Tibial nerve (tissue), 4 donors: ENCODE measurements around the gene RNF26. TPM values are rescaled to one million over a fixed set of nuclear protein-coding genes. Genes with fewer than 3 reads are reported as not detected.

Experiments used
- DNase-seq, 2 donors: peaks; one replicate each; pipeline ENCODE4 v3.0.0-alpha.2; 2019; ENCODE audit warnings: low spot score in 2 of 2
- H3K27ac ChIP-seq, 4 donors: fragments of 200-600 bp; sonication (generic) in 3 of 4; one replicate each; pipeline ENCODE4 v1.5.1; 2017 to 2019; ENCODE audit warnings: mild to moderate bottlenecking in 1 of 4
- H3K27me3 ChIP-seq, 2 donors: fragments of 200-600 bp; sonication (generic) in 1 of 2; one replicate each; pipeline versions ENCODE4 v1.5.1 to v1.6.0; 2017 to 2019
- H3K36me3 ChIP-seq, 3 donors: fragments of 200-600 bp; sonication (generic); one replicate each; pipeline ENCODE4 v1.5.1; 2018 to 2019
- H3K4me1 ChIP-seq, 4 donors: fragments of 200-600 bp; sonication (generic) in 3 of 4; one replicate each; pipeline ENCODE4 v1.5.1; 2017 to 2019
- H3K4me3 ChIP-seq, 4 donors: fragments of 200-600 bp; sonication (generic) in 3 of 4; one replicate each; pipeline ENCODE4 v1.5.1; 2017 to 2019; ENCODE audit warnings: mild to moderate bottlenecking in 1 of 4, moderate library complexity in 1 of 4
- H3K9me3 ChIP-seq, 4 donors: fragments of 200-600 bp; sonication (generic) in 3 of 4; one replicate each; pipeline ENCODE4 v1.5.1; 2017 to 2019
- CTCF ChIP-seq, 5 experiments: fragments of 200-600 bp in 3 of 5; fragments of 450-650 bp in 2 of 5; sonication (generic) in 3 of 5; IDR thresholded peaks; one replicate each; pipeline ENCODE4 v1.5.1; 2016 to 2019; ENCODE audit warnings: antibody characterized with exemption in 5 of 5, mild to moderate bottlenecking in 3 of 5, moderate library complexity in 2 of 5
- EP300 ChIP-seq, 2 donors: sonication (generic); formaldehyde crosslinking; IDR thresholded peaks; one replicate each; pipeline ENCODE4 v1.6.1; 2017; ENCODE audit warnings: antibody characterized with exemption in 2 of 2, mild to moderate bottlenecking in 1 of 2
- POLR2A ChIP-seq, 2 donors: fragments of 450-650 bp; IDR thresholded peaks; one replicate each; pipeline ENCODE4 v1.6.1; 2017; ENCODE audit warnings: antibody characterized with exemption in 2 of 2, mild to moderate bottlenecking in 2 of 2, moderate library complexity in 2 of 2
- WGBS, 2 donors: methylation state at CpG; one replicate each; pipeline ENCODE4 v1.1.5; 2018; 5-methylcytosine and 5-hydroxymethylcytosine counted together
- total RNA-seq, 4 donors: library from RNA; depleted of rRNA; stranded (reverse); fragments of >200 nt; gene quantifications; one replicate each; pipeline ENCODE4 v1.1.0, GENCODE V29; 2016

Gene RNF26
- total RNA-seq, 4 donors from 2014 or later, result 13.8 to 19.2 (median 15.9) TPM

- Histone ChIP-seq H3K36me3 (no peaks in the 10 kb centered on the region), H3K4me1 (peaks cover 0 to 76% (median 40%) of the 10 kb centered on the region in 4 donors), H3K4me3 (peak overlapping the region in 3 of 4 donors; percentile 3 to 36 (median 16)), H3K27me3 (no peaks in the 10 kb centered on the region), H3K9me3 (no peaks in the 10 kb centered on the region), H3K27ac (peak overlapping the region; percentile 82 to 97 (median 94))
- peak in 1 of 5 experiments; percentile 11 for TF ChIP-seq CTCF (IDR thresholded peaks at IDR 0.05)
- peak in 1 of 2 donors; percentile 33 for TF ChIP-seq POLR2A (IDR thresholded peaks at IDR 0.05)
- TF ChIP-seq EP300 (IDR thresholded peaks at IDR 0.05), result peak; percentile 71 to 77
- WGBS, 2 donors, result 21 to 35% methylated on average over 12 to 14 of the region's 14 CpGs
- peak; percentile 63 to 66 for DNase-seq
These were observed 41.2 kb downstream of the RNF26 start for GRCh38 chr11:119375337-119376196.

- DNase-seq, result peak in 1 of 2 donors; percentile 4
- Histone ChIP-seq H3K27ac (peak overlapping the region; percentile 82 to 97 (median 94)), H3K9me3 (no peaks in the 10 kb centered on the region), H3K36me3 (no peaks in the 10 kb centered on the region), H3K27me3 (no peaks in the 10 kb centered on the region), H3K4me3 (peak overlapping the region in 3 of 4 donors; percentile 3 to 36 (median 16)), H3K4me1 (peaks cover 0 to 76% (median 33%) of the 10 kb centered on the region in 4 donors)
- TF ChIP-seq EP300 (IDR thresholded peaks at IDR 0.05) (peak; percentile 71 to 84), POLR2A (IDR thresholded peaks at IDR 0.05) (peak in 1 of 2 donors; percentile 36), CTCF (IDR thresholded peaks at IDR 0.05) (no peak)
- 51 to 52% methylated on average over 11 of the region's 11 CpGs for WGBS, 2 donors
These were observed 42.0 kb downstream of the RNF26 start for GRCh38 chr11:119376197-119376847.

- 52 to 58% methylated on average over 11 to 12 of the region's 12 CpGs for WGBS, 2 donors
- Histone ChIP-seq H3K27me3 (no peaks in the 10 kb centered on the region), H3K36me3 (no peaks in the 10 kb centered on the region), H3K27ac (peak overlapping the region; percentile 4 to 97 (median 94)), H3K4me1 (peaks cover 0 to 73% (median 27%) of the 10 kb centered on the region in 4 donors), H3K4me3 (no peak overlapping the region), H3K9me3 (no peaks in the 10 kb centered on the region)
- DNase-seq, result no peak
- TF ChIP-seq EP300 (IDR thresholded peaks at IDR 0.05) (no peak), POLR2A (IDR thresholded peaks at IDR 0.05) (no peak), CTCF (IDR thresholded peaks at IDR 0.05) (no peak)
These were observed 43.0 kb downstream of the RNF26 start for GRCh38 chr11:119377112-119377901.

- Histone ChIP-seq H3K36me3 (no peaks in the 10 kb centered on the region), H3K9me3 (no peaks in the 10 kb centered on the region), H3K4me1 (peaks cover 0 to 68% (median 22%) of the 10 kb centered on the region in 4 donors), H3K27ac (peak overlapping the region; percentile 4 to 97 (median 94)), H3K27me3 (no peaks in the 10 kb centered on the region), H3K4me3 (no peak overlapping the region)
- peak in 1 of 2 donors; percentile 4 for DNase-seq
- TF ChIP-seq CTCF (IDR thresholded peaks at IDR 0.05) (no peak), POLR2A (IDR thresholded peaks at IDR 0.05) (no peak), EP300 (IDR thresholded peaks at IDR 0.05) (no peak)
- WGBS, 2 donors, result 61 to 76% methylated on average over 5 to 6 of the region's 6 CpGs
These were observed 43.8 kb downstream of the RNF26 start for GRCh38 chr11:119377961-119378667.
